GM21390 (cell line): ENCODE data around the gene CENPB.

ENCODE experiments used
- ATAC-seq: cut with Tn5 transposase; IDR thresholded peaks from one replicate; pipeline ENCODE4 v1.9.1; 2021; ENCODE audit not compliant: unreplicated experiment

CENPB gene

DNA sequence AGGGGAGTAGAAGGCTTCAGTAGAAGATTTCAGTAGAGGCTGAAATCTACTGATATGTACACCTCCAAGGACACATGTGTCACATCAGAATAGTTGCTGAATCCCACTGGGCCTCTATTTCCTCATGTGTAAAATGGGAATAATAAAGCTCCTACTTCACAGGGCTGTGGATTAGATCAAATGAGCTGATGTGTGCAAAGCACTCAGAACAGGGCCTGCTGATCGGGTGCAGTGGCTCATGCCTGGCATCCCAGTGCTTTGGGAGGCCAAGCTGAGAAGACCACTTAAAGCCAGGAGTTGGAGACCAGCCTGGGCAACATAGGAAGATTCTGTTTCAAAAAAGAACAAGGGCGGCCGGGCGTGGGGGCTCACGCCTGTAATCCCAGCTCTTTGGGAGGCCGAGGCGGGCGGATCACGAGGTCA, 25.7 kb upstream of the CENPB start:
- no peak for ATAC-seq

DNA sequence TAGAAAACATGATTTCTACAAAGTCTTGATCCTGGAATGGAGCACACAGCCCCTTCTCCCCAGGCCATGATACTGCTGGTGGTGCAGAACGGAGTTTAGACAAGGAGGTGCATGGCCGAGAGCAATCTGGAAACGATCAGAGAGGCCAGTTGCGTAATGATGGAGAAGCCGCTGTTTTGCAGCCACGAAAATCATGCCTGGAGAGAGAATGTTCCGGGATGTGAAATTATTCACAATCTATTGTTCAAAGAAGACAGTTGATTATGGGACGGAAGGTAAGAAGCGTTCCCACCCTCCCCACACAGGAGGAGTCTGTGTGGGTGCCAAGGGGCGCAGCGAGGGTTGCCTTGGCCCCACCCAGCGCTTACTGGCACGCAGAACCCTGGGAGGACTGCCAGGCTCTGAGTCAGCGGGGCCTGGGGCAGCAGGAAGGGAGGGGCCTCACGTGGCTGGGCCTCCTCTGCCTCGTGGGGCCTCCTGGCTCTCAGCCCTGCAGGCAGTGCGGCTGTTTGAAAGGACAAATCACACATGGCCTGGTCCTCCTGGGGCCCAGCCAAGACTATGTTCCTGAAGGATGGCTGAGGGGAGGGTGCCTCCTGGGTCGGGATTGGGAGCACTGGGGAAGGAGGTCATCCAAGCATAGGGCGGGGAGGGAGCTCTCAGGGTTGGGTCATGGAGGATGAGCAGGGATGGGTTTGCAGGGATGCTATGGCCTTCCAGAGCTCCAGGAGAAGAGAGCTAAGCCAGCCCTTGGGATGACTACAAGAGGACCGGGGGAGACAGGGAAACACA, 25.1 kb upstream of the CENPB start:
- peak; percentile 63 for ATAC-seq

DNA sequence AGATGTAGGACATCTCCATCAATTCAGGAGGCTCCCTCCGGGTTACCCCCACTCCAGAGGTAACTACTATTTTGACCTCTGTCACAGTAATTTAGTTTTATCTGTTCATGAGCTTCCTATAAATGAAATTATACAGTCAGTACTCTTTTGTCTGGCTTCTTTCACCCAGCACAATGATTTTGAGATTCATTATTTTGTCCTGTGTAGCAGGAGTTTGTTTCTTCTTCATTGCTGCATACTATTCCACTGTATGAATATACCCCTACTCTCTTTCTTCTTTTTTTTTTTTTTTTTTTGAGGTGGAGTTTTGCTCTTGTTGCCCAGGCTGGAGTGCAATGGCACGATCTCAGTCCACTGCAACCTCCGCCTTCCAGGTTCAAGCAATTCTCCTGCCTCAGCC, 22.0 kb upstream of the CENPB start:
- no peak for ATAC-seq

DNA sequence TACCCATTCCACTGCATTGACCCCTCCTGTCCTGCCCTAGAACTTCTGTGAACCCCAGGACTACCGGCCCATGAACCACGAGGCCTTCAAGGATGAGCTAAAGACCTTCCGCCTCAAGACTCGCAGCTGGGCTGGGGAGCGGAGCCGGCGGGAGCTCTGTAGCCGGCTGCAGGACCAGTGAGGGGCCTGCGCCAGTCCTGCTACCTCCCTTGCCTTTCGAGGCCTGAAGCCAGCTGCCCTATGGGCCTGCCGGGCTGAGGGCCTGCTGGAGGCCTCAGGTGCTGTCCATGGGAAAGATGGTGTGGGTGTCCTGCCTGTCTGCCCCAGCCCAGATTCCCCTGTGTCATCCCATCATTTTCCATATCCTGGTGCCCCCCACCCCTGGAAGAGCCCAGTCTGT, 18.2 kb upstream of the CENPB start:
- no peak for ATAC-seq

DNA sequence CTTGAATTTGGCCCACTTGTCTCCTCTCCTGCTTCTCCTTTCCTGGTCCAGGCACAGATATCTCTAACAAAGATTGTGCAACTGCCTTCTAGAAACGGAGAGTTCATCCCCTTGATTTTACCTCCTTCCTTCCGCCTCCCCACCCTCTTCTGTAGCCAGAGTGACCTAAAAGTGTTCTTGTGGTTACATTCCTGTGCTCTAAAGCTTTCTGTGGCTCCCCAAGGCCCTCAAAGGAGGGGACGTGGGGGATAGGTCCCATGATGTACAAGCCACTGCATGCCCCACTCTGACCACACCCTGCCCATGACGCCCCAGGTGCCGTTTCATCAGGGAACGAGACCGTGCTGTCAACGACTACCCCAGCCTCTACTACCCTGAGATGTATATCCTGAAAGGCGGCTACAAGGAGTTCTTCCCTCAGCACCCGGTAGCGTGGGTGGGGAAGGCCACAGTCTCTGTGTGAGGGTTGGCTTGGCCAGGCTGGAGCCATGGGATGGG, 17.8 kb upstream of the CENPB start:
- no peak for ATAC-seq

DNA sequence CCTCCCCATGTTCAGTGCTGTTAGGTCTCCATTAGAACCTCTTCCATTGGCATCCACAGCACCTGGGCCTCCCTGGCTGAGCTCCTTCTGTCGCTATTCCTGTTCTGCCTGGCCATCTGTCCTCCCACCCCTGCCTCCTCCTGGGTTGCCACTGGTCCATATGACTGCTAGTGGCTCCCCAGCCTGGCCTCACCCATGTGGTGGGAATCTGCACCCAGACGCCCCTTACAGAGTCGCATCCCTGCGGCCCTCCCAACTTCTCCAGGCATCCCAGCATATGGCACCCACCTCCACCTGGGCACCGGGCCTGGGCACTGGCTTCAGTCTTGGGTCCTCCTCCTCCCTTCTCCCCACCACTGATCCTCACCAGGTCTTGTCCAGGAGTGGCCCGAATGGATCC, 17.3 kb upstream of the CENPB start:
- no peak for ATAC-seq

DNA sequence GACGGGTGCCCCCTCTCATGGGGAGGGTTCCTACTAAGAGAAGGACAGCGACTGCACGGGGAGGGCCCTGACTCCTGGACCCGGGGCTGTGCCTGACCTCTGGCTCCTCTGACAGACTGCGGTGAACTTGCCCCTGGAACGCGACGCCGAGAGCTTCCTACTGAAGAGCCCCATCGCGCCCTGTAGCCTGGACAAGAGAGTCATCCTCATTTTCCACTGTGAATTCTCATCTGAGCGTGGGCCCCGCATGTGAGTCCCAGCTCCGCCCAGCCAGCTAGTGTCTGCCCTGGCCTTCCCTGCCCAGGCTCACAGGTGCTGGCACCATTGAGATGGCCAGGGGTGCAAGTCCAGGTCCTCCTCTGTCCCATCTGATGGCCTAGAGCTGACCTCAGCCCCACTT, 16.7 kb upstream of the CENPB start:
- ATAC-seq, result no peak

DNA sequence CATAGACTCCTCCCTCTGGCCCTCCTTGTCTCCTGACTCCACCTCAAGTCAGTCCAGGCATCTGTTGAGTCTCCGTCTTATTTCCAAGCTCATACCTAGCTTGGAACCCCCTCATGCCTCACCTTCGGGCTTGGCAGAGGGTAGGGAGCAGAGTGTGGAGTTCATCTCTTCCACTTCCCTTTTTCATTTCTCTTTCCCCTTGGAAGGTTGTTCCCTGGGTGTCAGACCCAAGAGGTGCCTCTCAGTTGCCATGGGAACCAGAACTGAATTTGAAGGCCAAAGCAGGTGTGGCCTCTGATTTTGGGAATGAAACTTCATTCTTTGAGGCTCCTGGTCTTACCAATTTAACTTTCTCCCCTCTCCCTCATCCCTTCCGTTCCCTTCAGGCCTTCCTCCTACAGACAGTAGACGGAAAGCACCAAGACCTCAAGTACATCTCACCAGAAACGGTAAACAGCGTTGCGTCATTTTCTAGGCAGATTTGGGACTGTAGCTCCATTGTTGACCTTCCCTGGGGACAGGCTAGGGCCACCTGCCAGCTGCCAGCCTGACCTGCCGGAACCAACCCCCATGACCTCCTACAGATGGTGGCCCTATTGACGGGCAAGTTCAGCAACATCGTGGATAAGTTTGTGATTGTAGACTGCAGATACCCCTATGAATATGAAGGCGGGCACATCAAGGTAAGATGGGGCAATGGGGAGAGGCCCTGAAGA, 16.1 kb upstream of the CENPB start:
- ATAC-seq, result no peak

DNA sequence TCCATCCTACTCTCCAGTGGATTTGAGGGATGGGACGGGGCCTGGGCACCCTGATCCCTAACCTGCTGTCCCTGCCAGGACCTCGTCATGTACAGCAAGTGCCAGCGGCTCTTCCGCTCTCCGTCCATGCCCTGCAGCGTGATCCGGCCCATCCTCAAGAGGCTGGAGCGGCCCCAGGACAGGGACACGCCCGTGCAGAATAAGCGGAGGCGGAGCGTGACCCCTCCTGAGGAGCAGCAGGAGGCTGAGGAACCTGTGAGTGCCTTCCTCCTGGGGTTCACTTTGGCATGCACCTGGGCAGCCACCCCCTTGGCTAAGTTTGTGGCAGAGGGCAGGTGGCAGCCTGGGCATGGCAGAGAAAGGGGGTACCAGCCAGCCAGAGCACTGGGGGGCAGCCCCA, 15.3 kb upstream of the CENPB start:
- ATAC-seq, result no peak

DNA sequence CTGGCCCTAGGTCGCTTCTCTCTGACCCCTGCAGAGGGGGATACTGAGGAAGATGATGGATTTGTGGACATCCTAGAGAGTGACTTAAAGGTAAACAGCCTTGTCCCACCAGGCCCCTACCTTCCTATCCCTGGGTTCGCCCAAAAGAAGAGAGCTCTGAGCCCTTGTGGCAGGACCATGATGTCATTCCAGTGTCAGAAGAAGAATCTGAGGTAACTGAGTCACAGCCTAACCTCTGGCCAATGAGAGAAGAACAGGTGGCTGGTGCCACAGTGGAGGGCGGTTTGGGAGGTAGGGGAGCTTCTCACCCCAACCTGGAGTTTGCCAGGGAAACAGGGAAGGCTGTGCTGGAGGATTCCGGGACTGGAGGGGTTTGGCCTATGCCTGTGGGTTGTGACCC, 14.8 kb upstream of the CENPB start:
- ATAC-seq, result no peak

DNA sequence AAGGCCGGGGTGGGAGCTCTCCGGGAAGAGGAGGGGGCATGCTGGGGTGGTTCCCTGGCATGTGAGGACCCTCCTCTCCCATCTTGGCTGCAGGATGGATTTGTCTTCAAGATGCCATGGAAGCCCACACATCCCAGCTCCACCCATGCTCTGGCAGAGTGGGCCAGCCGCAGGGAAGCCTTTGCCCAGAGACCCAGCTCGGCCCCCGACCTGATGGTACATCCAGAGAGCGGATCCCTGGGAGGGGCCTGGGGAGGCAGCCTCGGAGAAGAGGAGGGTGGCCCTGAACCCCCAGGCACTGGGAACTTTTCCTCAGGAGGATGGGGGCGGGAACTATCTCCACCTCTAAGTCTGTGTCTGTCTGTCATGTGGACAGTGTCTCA, 14.3 kb upstream of the CENPB start:
- ATAC-seq, result no peak

DNA sequence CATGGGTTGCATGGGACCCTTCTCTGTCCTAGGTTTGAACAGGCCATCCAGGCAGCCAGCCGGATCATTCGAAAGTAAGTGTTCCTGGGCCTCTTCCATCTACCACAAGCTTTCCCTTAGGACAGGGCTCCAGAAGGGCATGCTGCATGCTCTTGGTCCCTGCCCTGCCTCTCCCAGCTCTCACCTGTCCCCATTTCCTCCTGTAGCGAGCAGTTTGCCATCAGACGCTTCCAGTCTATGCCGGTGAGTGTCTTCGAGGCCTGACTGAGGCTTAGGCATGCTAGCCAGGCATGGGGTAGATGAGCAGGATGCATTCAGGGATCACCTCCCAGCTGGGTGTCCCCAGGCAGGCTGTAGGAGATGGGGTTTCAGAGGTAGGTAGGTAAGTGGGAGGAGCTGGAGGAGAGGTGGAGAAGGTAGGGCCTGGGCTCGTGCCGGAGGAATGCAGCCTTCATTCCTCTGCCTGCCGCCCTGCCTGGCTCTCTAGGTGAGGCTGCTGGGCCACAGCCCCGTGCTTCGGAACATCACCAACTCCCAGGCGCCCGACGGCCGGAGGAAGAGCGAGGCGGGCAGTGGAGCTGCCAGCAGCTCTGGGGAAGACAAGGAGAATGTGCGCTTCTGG, 13.8 kb upstream of the CENPB start:
- ATAC-seq, result no peak

DNA sequence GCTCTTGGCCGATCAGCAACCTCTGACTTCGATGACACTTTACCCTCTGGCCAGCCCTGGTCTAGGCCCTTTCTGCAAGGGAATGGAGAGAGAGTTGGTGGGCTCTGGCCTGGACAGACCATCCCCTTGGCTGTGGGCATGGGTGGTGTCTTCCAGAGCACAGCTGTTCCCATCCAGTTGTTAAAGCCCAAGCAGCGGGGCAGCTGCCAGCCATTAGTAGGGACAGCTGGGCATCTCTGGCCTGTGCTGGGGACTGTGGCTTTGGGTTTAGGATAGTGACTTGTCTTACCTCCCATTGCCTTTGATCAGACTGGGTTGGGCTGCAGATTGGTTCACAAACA, 12.3 kb upstream of the CENPB start:
- no peak for ATAC-seq

DNA sequence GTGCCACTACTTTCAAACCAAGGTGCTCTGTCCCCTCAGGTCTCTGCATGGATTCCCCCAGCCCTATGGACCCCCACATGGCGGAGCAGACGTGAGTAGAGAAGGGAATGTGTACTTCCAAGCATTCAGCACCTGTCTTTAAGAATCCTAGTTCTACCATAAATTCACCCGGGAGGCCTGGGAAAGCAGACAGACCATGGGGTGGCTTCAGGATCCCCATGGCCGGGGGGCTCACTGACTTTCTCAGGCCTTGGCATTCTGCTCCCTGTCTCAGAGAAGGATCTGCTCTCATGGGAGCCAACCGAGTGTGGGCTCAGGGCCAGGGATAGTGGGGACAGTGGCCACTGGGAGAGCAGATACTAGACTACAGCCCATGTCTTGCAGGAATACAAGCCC, 11.8 kb upstream of the CENPB start:
- ATAC-seq, result no peak

DNA sequence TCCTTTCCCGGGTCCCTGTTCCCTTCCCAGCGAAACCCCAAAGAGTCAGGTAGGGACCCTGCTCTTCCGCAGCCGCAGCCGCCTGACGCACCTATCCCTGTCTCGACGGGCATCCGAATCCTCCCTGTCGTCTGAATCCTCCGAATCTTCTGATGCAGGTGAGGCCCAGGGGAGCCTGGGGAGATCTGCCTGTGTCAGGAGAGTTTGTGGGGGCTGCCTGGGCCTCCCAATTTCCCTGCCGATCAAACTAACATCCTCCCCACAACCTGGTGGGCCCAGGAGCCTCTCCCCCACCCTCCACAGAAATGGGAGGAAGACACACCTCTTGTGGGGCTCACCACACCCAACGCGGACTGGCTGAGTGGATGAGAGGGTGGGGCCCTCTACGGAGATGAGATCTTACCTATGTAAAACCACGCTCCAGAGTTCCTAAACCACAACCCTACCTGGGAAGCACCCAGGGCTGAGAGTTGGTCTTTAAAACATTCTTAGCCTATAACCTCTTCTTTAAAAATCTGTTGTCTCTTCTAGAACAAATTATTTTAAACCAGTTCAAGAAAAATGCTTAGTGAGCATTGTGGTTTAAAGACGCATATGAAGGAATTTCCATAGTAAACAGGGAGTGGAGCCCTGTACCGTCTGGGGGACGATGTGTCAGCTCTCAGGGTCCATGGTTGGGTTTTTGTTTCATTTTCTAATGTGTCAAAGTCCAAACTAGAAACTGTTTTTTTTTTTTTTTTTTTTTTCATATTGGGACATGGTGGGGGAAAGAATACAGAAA, 11.2 kb upstream of the CENPB start:
- ATAC-seq, result no peak

DNA sequence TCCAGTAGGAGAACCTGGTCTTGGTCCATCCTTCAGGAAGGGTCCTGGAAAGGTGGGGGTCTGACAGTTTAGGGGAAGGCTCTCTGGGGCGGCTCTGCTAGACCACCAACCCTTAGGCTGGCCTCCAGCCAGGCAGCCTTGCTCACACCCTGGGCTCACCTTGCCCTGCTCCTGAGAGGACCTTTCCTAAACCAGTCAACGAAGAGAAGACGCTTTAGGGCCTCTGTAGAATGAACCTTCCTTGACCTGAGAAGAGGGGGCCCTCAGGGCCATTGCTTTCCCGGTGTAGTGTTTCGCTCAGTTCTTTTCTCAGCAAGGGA, 10.6 kb upstream of the CENPB start:
- no peak for ATAC-seq

DNA sequence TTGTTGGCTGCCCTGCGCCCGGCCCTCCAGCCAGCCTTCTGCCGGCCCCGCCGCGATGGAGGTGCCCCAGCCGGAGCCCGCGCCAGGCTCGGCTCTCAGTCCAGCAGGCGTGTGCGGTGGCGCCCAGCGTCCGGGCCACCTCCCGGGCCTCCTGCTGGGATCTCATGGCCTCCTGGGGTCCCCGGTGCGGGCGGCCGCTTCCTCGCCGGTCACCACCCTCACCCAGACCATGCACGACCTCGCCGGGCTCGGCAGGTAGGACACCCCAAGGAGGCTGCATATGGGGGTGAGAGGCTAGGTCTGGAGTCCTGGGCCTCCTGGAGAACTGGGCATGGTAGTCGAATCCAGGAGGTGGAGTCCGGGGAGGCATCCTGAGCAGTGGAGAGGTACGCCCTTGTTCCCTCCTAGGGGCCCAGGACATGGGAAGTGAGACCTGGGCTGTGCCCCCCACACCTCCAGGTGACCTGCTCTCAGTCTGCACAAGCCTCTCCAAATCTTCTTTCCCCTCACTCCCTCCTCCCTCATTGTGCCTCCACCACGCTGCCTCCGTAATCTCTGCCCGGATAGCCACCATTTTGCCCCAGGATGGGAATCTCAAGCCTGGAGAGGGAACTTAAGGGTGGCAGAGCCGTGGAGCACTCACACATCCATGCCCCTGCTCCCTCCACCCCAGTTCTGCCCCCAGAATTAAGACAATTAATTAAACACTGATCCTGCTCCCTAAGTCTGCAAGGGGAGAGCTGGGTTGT, 10.1 kb upstream of the CENPB start:
- ATAC-seq, result no peak

DNA sequence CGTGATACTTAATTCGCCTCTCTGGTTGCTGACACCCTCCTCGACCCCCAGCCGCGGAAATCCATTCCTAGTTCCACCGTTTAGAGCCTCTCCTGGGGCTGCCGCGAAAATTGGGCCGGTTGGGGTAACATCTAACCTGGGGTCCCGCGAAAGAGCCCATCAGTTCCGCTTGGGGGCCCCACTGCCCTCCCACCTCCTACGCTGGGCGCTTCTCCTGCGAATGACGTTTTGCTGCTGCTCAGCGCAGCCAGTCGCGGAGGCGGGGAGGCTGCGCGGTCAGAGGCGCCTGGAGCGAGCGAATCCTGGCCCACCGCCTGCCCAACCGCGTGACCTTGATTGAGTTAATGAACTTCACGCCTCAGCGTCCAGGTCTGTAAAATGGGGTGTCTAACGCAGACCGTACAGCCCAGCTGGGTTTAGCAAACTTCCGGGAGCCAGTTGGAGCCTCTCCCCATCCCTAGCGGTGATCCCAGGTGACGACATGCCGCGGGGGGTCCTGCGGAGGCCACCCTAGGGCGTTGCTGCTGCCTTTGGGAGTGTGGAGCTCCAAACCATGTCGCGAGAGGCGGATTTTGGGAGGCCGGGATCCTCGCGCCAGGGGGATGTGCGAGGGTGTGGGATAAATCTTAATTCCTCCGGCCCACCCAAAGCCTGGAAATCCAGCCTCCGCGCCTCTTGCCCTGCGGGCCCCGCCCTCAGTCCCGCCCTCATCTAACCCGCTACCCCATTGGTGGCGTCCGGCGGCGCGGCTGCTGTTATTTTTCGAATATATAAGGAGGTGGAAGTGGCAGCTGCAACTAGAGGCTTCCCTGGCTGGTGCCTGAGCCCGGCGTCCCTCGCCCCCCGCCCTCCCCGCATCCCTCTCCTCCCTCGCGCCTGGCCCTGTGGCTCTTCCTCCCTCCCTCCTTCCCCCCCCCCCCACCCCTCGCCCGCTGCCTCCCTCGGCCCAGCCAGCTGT, 9.2 kb upstream of the CENPB start, which contains the start of gene CDC25B:
Gene CDC25B (plus strand): TSS at position 800 of the 958 bp plus-strand sequence. CDS start 222 bp downstream, outside the sequence.
- ATAC-seq, result peak; percentile 66

DNA sequence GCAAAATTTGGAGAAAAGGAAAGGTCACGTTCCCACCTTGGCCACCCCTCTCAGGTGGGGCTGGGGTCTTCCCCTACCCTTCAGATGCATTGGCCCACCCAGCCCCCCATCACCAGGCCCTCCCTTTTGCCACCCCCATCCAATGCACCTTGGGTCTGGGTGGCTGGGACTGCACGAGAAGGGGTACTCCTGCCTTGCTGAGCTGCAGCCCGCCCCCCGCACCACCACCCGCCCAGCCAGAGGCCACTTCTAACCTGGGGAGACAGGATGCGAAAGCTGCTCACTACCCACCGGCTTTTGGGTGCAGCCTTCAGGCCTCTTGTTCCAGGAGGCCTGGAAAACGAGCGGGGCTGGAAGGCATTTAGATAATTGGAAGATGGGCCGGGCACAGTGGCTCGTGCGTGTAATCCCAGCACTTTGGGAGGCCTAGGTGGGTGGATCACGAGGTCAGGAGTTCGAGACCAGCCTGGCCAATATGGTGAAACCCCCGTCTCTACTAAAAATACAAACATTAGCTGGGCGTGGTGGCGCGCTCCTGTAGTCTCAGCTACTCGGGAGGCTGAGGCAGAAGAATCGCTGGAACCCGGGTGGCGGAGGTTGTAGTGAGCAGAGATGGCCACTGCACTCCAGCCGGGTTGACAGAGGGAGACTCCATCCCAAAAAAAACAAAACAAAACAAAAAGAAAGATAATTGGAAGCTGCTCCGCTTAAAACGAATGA, 8.3 kb upstream of the CENPB start:
- no peak for ATAC-seq
